Mesodermal cell (in vitro differentiated cells): ENCODE results near the gene NMNAT2.
"Not testable (repeated sequence)": the region's sequence is repeated elsewhere in the genome, so short reads cannot be mapped to it uniquely, and the experiment has no call there.

Source experiments
- H3K27ac ChIP-seq: 2 replicates; pipeline ENCODE4 v1.7.0; 2013; ENCODE audit warnings: mild to moderate bottlenecking, low read depth, low read length, moderate library complexity; ENCODE audit not compliant: severe bottlenecking
- H3K36me3 ChIP-seq: 2 replicates; pipeline ENCODE4 v1.7.1; 2013; ENCODE audit warnings: mild to moderate bottlenecking, low read length, moderate library complexity; ENCODE audit not compliant: control insufficient read depth, insufficient read depth
- H3K4me1 ChIP-seq: one replicate; pipeline ENCODE4 v1.7.1; 2013; ENCODE audit warnings: mild to moderate bottlenecking, low read length; ENCODE audit not compliant: insufficient read depth, control insufficient read depth, poor library complexity, severe bottlenecking
- H3K4me3 ChIP-seq: 2 replicates; pipeline ENCODE4 v1.7.0; 2013; ENCODE audit warnings: low read length, control low read depth, mild to moderate bottlenecking; ENCODE audit not compliant: insufficient read depth, poor library complexity, severe bottlenecking; ENCODE audit errors: extremely low read depth
- H3K9me3 ChIP-seq: 2 replicates; pipeline ENCODE4 v1.7.1; 2013; ENCODE audit warnings: mild to moderate bottlenecking, low read length, moderate library complexity; ENCODE audit not compliant: control insufficient read depth
- WGBS, 2 experiments: methylation state at CpG; one replicate each; pipeline ENCODE4 v1.1.5; 2013; ENCODE audit warnings: missing lambda C conversion rate in 2 of 2; ENCODE audit not compliant: insufficient coverage in 2 of 2; 5-methylcytosine and 5-hydroxymethylcytosine counted together

Gene NMNAT2

GRCh38 chr1:183419399-183419798, 1.2 kb upstream of the NMNAT2 start:
- WGBS, 2 experiments: 86 to 90% methylated on average over 3 of the region's 3 CpGs
- Histone ChIP-seq H3K27ac (no peak overlapping the region), H3K4me3 (no peak overlapping the region), H3K36me3 (no peaks in the 10 kb centered on the region), H3K4me1 (peaks cover 3% of the 10 kb centered on the region), H3K9me3 (no peaks in the 10 kb centered on the region)

GRCh38 chr1:183418696-183419095, 516 bp upstream of the NMNAT2 start:
- 81% methylated on average over 5 to 6 of the region's 6 CpGs for WGBS, 2 experiments
- no peak overlapping the region for H3K27ac ChIP-seq
- peaks cover 3% of the 10 kb centered on the region for H3K4me1 ChIP-seq
- H3K36me3 ChIP-seq: no peaks in the 10 kb centered on the region
- H3K4me3 ChIP-seq: no peak overlapping the region
- H3K9me3 ChIP-seq: no peaks in the 10 kb centered on the region

DNA sequence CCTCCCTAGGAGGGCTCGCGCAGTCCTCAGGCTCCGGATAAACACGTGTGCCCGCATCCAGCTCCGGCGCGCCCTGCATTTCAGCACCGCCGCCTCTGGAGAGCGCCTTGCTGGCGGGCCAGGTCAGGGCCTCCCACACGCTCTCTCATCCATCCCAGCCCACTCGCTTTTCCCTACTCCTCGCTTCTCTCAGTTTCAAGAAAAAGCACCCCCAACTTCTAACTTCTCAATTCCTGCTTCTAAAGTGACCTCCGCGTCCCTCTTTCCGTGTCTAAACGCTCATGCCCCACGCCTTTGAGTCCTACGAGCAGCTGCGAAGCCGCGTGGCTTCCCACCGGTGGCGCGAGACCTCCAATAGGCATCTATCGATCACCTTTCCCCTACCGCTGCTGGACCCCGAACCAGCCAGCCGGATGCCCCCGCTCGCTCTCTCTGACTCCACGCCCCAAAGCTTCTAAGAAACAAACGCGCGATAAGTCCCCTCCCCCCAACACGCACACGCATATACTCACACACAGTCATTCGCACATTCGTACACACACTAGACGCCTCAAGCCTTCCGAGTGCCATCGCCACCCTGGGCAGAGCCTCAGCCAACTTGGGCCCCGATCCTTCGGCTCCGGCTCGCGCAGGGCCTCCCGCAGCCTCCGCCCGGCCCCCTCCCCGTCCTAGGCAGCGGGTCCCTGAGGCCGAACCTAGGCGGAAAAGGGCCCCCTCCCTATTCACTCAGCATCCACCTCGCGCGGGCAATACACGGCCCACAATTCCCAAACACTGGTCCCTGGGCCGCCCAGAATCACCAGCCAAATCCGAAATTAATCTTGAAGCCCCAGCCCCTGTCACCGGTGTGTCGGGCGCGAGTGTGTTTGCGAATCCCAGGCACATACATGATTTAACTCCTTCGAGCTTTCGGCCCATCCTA, 1.1 kb downstream of the NMNAT2 start:
- Histone ChIP-seq H3K27ac (no peak overlapping the region), H3K36me3 (no peaks in the 10 kb centered on the region), H3K9me3 (no peaks in the 10 kb centered on the region), H3K4me3 (peak overlapping the region; percentile 36), H3K4me1 (peaks cover 3% of the 10 kb centered on the region)
- WGBS, 2 experiments: 2% methylated on average over 63 to 65 of the region's 69 CpGs

GRCh38 chr1:183414365-183414764, 3.8 kb downstream of the NMNAT2 start:
- Histone ChIP-seq H3K4me1 (peaks cover 3% of the 10 kb centered on the region), H3K36me3 (no peaks in the 10 kb centered on the region), H3K9me3 (no peaks in the 10 kb centered on the region), H3K27ac (no peak overlapping the region), H3K4me3 (no peak overlapping the region)

DNA sequence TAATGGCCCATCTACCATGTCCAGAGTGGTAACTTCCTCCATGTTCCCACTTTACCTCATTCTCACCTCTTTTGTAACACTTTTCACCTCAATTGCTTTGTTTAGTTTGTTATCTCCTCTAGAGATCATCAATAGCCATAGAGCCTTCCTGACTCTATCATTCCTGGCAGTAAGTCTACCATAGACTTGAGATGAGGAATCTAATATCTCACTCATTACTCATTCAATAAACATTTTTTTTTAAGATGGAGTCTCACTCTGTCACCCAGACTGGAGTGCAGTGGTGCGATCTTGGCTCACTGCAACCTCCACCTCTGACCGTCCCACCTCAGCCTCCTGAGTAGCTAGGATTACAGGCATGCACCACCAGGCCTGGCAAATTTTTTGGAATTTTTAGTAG, 7.1 kb downstream of the NMNAT2 start:
- Histone ChIP-seq H3K36me3 (no peaks in the 10 kb centered on the region), H3K4me1 (no peaks in the 10 kb centered on the region), H3K4me3 (no peak overlapping the region), H3K27ac (no peak overlapping the region), H3K9me3 (no peaks in the 10 kb centered on the region)
- WGBS, 2 experiments: 89 to 100% methylated on average over 2 of the region's 2 CpGs

DNA sequence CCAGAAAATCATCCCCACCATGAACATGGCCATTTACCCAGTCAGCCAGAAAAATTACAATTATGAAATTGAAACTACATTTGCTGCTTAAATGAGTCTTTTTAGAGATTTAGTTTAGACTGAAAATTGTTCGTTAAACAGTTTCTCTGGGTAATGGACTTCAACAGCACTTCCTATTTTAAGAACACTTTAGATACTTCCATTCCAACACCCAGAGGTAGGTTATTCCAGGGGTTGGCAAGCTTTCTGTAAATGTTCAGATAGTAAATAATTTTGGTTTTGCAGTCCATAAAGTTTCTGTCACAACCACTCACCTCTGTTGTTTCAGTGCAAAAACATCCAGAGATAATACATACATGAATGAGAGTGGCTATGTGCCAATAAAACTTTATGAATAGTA, 10.2 kb downstream of the NMNAT2 start:
- no CpG with 5 or more reads among the region's 1 CpG for whole genome bisulfite sequencing, 2 experiments
- no peaks in the 10 kb centered on the region for H3K9me3 ChIP-seq
- no peaks in the 10 kb centered on the region for H3K4me1 ChIP-seq
- H3K27ac ChIP-seq: no peak overlapping the region
- H3K4me3 ChIP-seq: no peak overlapping the region
- H3K36me3 ChIP-seq: no peaks in the 10 kb centered on the region

DNA sequence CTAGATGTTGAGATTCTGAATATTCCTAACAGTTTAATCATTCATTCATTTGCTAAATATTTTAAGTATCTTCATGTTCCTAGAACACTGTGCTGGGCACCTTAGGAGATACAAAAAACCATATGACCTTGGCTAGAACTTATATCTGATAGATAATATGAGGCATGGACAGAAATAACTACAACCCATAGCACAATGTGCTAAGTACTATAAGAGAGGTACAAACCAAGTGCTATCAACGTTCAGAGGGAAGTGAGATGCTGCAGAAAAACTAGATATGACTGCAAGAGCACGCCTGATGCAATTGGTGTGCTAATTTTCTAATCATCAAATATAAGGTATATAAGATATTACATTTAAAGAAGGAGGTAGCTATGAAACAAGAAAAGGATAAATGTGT, 10.7 kb downstream of the NMNAT2 start:
- Histone ChIP-seq H3K9me3 (no peaks in the 10 kb centered on the region), H3K36me3 (no peaks in the 10 kb centered on the region), H3K4me1 (no peaks in the 10 kb centered on the region), H3K4me3 (no peak overlapping the region), H3K27ac (no peak overlapping the region)
- no CpG with 5 or more reads among the region's 2 CpGs for WGBS, 2 experiments

GRCh38 chr1:183404476-183404875, 13.7 kb downstream of the NMNAT2 start:
- no peaks in the 10 kb centered on the region for H3K36me3 ChIP-seq
- no peak overlapping the region for H3K27ac ChIP-seq
- no peaks in the 10 kb centered on the region for H3K4me1 ChIP-seq
- no peak overlapping the region for H3K4me3 ChIP-seq
- 86 to 88% methylated on average over 1 of the region's 2 CpGs for WGBS, 2 experiments
- H3K9me3 ChIP-seq: no peaks in the 10 kb centered on the region

GRCh38 chr1:183403498-183403897, 14.7 kb downstream of the NMNAT2 start:
- H3K4me3 ChIP-seq: no peak overlapping the region
- H3K9me3 ChIP-seq: no peaks in the 10 kb centered on the region
- no peaks in the 10 kb centered on the region for H3K4me1 ChIP-seq
- WGBS, 2 experiments: 70 to 80% methylated on average over 1 to 2 of the region's 3 CpGs
- no peaks in the 10 kb centered on the region for H3K36me3 ChIP-seq
- no peak overlapping the region for H3K27ac ChIP-seq

- not testable (repeated sequence) for H3K4me1 ChIP-seq, H3K36me3 ChIP-seq, H3K9me3 ChIP-seq, H3K27ac ChIP-seq, H3K4me3 ChIP-seq
- WGBS, 2 experiments: no CpG with 5 or more reads among the region's 1 CpG
Measured at GRCh38 chr1:183401565-183401964, 16.6 kb downstream of the NMNAT2 start.

GRCh38 chr1:183394435-183394834, 23.7 kb downstream of the NMNAT2 start:
- WGBS, 2 experiments: 79 to 86% methylated on average over 2 of the region's 2 CpGs
- H3K27ac ChIP-seq: no peak overlapping the region
- no peaks in the 10 kb centered on the region for H3K36me3 ChIP-seq

More at GRCh38 chr1:183394435-183394834, 23.7 kb downstream of the NMNAT2 start:
- no peaks in the 10 kb centered on the region for H3K4me1 ChIP-seq
- H3K9me3 ChIP-seq: no peaks in the 10 kb centered on the region
- H3K4me3 ChIP-seq: no peak overlapping the region
